ENCODE measurements around the gene MOB2.

Gene MOB2

DNA sequence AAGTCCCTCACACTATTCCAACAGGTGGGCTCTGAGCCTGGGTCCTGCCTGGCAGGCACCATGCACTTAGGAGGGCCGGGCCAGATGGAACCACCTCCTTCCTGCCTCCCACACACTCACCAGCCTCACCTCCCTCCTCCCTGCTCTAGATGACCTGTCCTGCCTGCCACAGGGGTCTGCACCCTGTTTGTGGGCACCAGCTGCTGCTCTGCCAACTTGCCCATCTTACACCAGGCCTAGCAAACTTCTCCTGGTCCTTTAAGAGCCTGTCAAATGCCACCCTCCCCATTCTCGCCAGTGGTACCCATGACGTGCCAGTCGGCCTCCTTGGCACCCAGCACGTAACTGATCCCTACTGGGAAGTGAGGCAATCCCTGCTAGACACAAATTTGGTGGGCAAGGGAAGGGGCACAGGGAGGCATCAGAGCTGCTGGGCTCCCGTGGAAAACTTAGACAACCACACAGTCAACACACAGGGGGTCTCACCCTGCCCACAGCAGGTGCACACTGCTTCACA, 3.1 kb downstream of the MOB2 start:
- H3K79me2 ChIP-seq (ENCODE audit: low read length): peaks cover 3% of the 10 kb centered on the region; the same call in 1 of the 2 replicates
- no peak overlapping the region for H3K27ac ChIP-seq (ENCODE audit: low read length)
- H3K4me2 ChIP-seq (ENCODE audit: low read length): no peak overlapping the region
- H2AFZ ChIP-seq (ENCODE audit: low read depth, low read length): no peak overlapping the region
- no peaks in the 10 kb centered on the region for H3K36me3 ChIP-seq (replicated peaks; ENCODE audit: low read depth, low read length)
- H3K27me3 ChIP-seq (ENCODE audit: low read depth, low read length): no peaks in the 10 kb centered on the region
- H3K4me3 ChIP-seq (ENCODE audit: low read length): no peak overlapping the region
- 0 out of 2 replicates have a peak, but pooled peaks cover 4% of the 10 kb centered on the region for H3K4me1 ChIP-seq (ENCODE audit: low read length)
- TF ChIP-seq EZH2phosphoT487 (IDR thresholded peaks at IDR 0.05; ENCODE audit: low read depth) (no peak), CTCF (IDR thresholded peaks at IDR 0.05; ENCODE audit: low read depth, low read length) (no peak)
- H4K20me1 ChIP-seq (ENCODE audit: insufficient read depth, low read length): peaks cover 43% of the 10 kb centered on the region
- H3K9ac ChIP-seq (ENCODE audit: low read length): no peak overlapping the region
- no peaks in the 10 kb centered on the region for H3K9me3 ChIP-seq (ENCODE audit: insufficient read depth, low read length)

DNA sequence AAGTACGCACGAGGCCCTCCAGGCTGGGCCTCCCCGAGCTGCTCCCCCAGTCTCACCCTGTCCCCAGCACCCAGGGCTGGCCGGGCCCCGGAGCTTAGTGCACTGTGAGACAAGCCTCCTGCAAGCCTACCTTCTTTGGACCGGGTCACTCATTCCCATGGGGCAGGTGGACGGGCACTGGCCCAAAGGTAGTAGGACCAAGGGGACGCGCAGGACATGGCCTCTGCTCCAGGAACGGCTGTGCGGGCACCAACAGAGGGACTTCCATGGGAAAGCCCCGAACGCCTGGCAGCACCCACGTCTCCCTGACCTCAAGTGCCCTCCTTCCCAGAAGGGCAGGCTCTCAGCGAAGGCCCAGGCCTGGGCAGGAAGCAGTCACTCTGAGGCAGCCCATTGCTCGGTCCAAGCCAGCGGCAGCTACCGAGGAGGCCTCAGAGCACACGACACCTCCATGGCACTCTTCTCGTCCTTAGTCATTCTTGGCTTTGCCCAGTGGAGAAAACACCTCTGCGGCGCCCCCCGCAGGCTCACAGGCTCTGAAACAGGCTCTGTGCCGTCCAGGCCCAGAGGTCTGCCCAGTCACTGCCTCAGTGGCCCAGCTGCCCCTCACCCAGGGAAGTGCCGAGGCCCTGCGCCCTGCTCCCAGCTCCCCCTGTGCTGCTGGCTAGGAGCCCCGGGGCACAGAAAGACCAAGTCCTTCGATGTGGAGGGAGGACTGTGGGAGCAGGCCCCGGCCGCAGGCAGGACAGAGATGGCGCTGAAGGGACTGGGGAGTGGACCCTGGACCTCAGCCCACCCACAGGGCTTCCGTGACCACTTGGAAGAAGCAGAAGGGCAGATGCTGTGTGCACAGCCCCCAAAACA, 3.8 kb downstream of the MOB2 start:
- Histone ChIP-seq H4K20me1 (ENCODE audit: insufficient read depth, low read length) (peaks cover 38% of the 10 kb centered on the region), H3K4me3 (ENCODE audit: low read length) (no peak overlapping the region), H2AFZ (ENCODE audit: low read depth, low read length) (no peak overlapping the region), H3K4me1 (ENCODE audit: low read length) (0 out of 2 replicates have a peak, but pooled peaks cover 4% of the 10 kb centered on the region), H3K36me3 (replicated peaks; ENCODE audit: low read depth, low read length) (no peaks in the 10 kb centered on the region), H3K9me3 (ENCODE audit: insufficient read depth, low read length) (no peaks in the 10 kb centered on the region), H3K27me3 (ENCODE audit: low read depth, low read length) (no peaks in the 10 kb centered on the region), H3K9ac (ENCODE audit: low read length) (no peak overlapping the region), H3K79me2 (ENCODE audit: low read length) (peaks cover 3% of the 10 kb centered on the region; the same call in 1 of the 2 replicates), H3K4me2 (ENCODE audit: low read length) (no peak overlapping the region), H3K27ac (ENCODE audit: low read length) (no peak overlapping the region)
- TF ChIP-seq CTCF (IDR thresholded peaks at IDR 0.05; ENCODE audit: low read depth, low read length): peak; percentile 23
- TF ChIP-seq EZH2phosphoT487 (IDR thresholded peaks at IDR 0.05; ENCODE audit: low read depth): no peak

DNA sequence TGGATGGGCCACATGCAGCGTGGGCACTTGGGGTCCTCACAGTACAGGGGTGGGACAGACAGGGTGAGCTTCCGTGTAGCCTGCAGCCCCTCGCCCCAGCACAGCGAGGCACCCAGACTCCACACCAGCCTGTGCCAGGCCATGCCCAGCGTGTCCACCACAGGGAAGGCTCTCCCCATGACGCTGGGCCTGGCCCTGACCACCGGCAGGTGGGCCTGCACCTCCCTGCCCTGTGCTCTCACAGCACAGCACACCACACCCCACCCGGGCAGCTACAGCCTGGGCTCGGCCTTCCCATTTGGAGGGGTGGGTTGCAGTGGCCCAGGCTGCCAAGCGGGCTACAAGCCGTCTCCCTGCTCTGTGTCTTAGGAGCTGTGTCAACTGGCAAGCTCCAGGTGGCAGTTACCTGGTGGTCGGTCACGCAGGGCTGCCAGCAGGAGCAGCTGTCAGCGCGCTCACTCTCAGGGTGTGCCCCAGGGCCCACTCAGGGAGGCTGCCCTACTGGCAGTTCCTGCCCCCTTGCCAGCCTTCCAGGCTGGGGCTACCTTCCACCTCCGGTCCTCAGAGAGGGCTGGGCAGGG, 4.6 kb downstream of the MOB2 start:
- no peak overlapping the region for H3K27ac ChIP-seq (ENCODE audit: low read length)
- no peak overlapping the region for H3K4me3 ChIP-seq (ENCODE audit: low read length)
- H3K79me2 ChIP-seq (ENCODE audit: low read length): no peaks in the 10 kb centered on the region
- H3K4me1 ChIP-seq (ENCODE audit: low read length): 0 out of 2 replicates have a peak, but pooled peaks cover 4% of the 10 kb centered on the region
- no peaks in the 10 kb centered on the region for H3K9me3 ChIP-seq (ENCODE audit: insufficient read depth, low read length)
- no peak overlapping the region for H3K4me2 ChIP-seq (ENCODE audit: low read length)
- H3K36me3 ChIP-seq (replicated peaks; ENCODE audit: low read depth, low read length): no peaks in the 10 kb centered on the region
- H4K20me1 ChIP-seq (ENCODE audit: insufficient read depth, low read length): peaks cover 30% of the 10 kb centered on the region
- no peaks in the 10 kb centered on the region for H3K27me3 ChIP-seq (ENCODE audit: low read depth, low read length)
- H3K9ac ChIP-seq (ENCODE audit: low read length): no peak overlapping the region
- H2AFZ ChIP-seq (ENCODE audit: low read depth, low read length): no peak overlapping the region
- no peak for TF ChIP-seq EZH2phosphoT487 (IDR thresholded peaks at IDR 0.05; ENCODE audit: low read depth)

DNA sequence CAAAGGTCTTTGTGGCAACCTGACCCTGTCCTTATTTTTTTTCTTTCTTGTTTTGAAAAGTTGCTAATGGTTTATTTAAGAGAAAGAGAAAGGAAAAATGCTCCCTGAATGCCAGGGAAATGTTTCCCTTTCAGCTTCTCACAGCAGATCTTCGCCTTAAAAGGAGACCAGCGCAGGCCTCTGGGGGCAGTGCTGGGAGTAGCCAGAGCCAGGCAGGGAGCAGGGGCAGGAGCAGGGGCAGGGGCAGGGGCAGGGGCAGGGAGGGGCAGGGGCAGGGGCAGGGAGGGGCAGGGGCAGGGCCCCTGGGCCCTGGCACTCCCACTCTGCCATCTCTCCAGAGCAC, 5.1 kb downstream of the MOB2 start:
- Histone ChIP-seq H3K27ac (ENCODE audit: low read length) (no peak overlapping the region), H3K36me3 (replicated peaks; ENCODE audit: low read depth, low read length) (no peaks in the 10 kb centered on the region), H4K20me1 (ENCODE audit: insufficient read depth, low read length) (peaks cover 29% of the 10 kb centered on the region)

More for the DNA sequence above, 5.1 kb downstream of the MOB2 start:
- H3K4me3 ChIP-seq (ENCODE audit: low read length): no peak overlapping the region
- H2AFZ ChIP-seq (ENCODE audit: low read depth, low read length): no peak overlapping the region
- no peaks in the 10 kb centered on the region for H3K79me2 ChIP-seq (ENCODE audit: low read length)
- H3K9me3 ChIP-seq (ENCODE audit: insufficient read depth, low read length): no peaks in the 10 kb centered on the region
- TF ChIP-seq CTCF (IDR thresholded peaks at IDR 0.05; ENCODE audit: low read depth, low read length): no peak
- no peak for TF ChIP-seq EZH2phosphoT487 (IDR thresholded peaks at IDR 0.05; ENCODE audit: low read depth)
- no peaks in the 10 kb centered on the region for H3K27me3 ChIP-seq (ENCODE audit: low read depth, low read length)
- no peak overlapping the region for H3K4me2 ChIP-seq (ENCODE audit: low read length)
- H3K4me1 ChIP-seq (ENCODE audit: low read length): 0 out of 2 replicates have a peak, but pooled peaks cover 4% of the 10 kb centered on the region
- no peak overlapping the region for H3K9ac ChIP-seq (ENCODE audit: low read length)

All from OCI-LY3 (cell line).